CD4-positive, alpha-beta T cell (primary cell): ENCODE results near the gene MIAT. TPM values are rescaled to one million over a fixed set of nuclear protein-coding genes. Genes with fewer than 3 reads are reported as not detected.
A peak's percentile ranks its signal among the peaks of the same experiment; 100 is the strongest.
"Not testable (repeated sequence)": the region's sequence is repeated elsewhere in the genome, so short reads cannot be mapped to it uniquely, and the experiment has no call there.

Experiments
- ATAC-seq: fragments of 200-7000 bp; cut with Tn5 transposase; one replicate; pipeline ENCODE4 v1.10.0; 2022; ENCODE audit warnings: mild to moderate bottlenecking; ENCODE audit not compliant: poor library complexity
- CTCF ChIA-PET: fragments of 350-600 bp; sonication (Branson Sonifier 250); formaldehyde crosslinking; loops from one replicate; lab custom pipeline; 2021; ENCODE audit warnings: antibody characterized with exemption, inconsistent platforms; lab: Charles Lee
- POLR2A ChIA-PET: fragments of 350-600 bp; sonication (Branson Sonifier 250); formaldehyde crosslinking; loops from one replicate; lab custom pipeline; 2021; ENCODE audit warnings: antibody characterized with exemption, inconsistent platforms; lab: Charles Lee
- DNase-seq, 14 experiments: peaks; one replicate each; pipeline ENCODE4 v3.0.0-alpha.2; 2013 to 2020; ENCODE audit warnings: mixed read lengths in 2 of 14
- H3K27ac ChIP-seq, 2 donors: one replicate each; pipeline versions ENCODE4 v1.5.1 to v1.7.0; 2013; ENCODE audit warnings: low read length in 2 of 2, low read depth in 1 of 2, mild to moderate bottlenecking in 1 of 2
- H3K27me3 ChIP-seq, 2 experiments: 1 replicate in 1 of 2; 2 replicates in 1 of 2; pipeline versions ENCODE4 v1.6.1 to v1.7.0; 2013; ENCODE audit warnings: low read length in 2 of 2, control low read depth in 1 of 2, mild to moderate bottlenecking in 1 of 2, moderate library complexity in 1 of 2; ENCODE audit not compliant: insufficient read depth in 2 of 2, control insufficient read depth in 1 of 2
- H3K36me3 ChIP-seq: one replicate; pipeline ENCODE4 v1.6.1; 2013; ENCODE audit warnings: low read length, control low read depth; ENCODE audit not compliant: insufficient read depth
- H3K4me1 ChIP-seq: one replicate; pipeline ENCODE4 v1.6.1; 2013; ENCODE audit warnings: low read length, control low read depth; ENCODE audit not compliant: insufficient read depth
- H3K4me3 ChIP-seq: one replicate; pipeline ENCODE4 v1.5.1; 2013; ENCODE audit warnings: mild to moderate bottlenecking, low read length, moderate library complexity
- H3K9me3 ChIP-seq, 2 experiments: 1 replicate in 1 of 2; 2 replicates in 1 of 2; pipeline versions ENCODE4 v1.6.1 to v1.7.0; 2013; ENCODE audit warnings: low read length in 2 of 2, mild to moderate bottlenecking in 2 of 2, control low read depth in 1 of 2, moderate library complexity in 1 of 2; ENCODE audit not compliant: control insufficient read depth in 1 of 2, insufficient read depth in 1 of 2
- H3K27ac Mint-ChIP-seq: one replicate; pipeline ENCODE4 v1.8.0; 2020; ENCODE audit warnings: mixed read lengths
- H3K27me3 Mint-ChIP-seq: one replicate; pipeline ENCODE4 v1.8.0; 2021; ENCODE audit warnings: mixed read lengths
- H3K36me3 Mint-ChIP-seq: one replicate; pipeline ENCODE4 v1.8.0; 2021; ENCODE audit warnings: low read depth, mixed read lengths
- H3K4me1 Mint-ChIP-seq: one replicate; pipeline ENCODE4 v1.8.0; 2021; ENCODE audit warnings: low read depth, mixed read lengths
- H3K4me3 Mint-ChIP-seq: one replicate; pipeline ENCODE4 v1.8.0; 2020; ENCODE audit warnings: mild to moderate bottlenecking, mixed read lengths
- H3K9me3 Mint-ChIP-seq: one replicate; pipeline ENCODE4 v1.8.0; 2020; ENCODE audit warnings: mixed read lengths
- CTCF ChIP-seq: fragments of 200-600 bp; IDR thresholded peaks from one replicate; pipeline ENCODE4 v1.8.0; 2022; ENCODE audit warnings: antibody characterized with exemption, mild to moderate bottlenecking
- intact Hi-C, 2 experiments: fragments of 100-400 bp; cut with DNase I in 1 of 2; cut with micrococcal nuclease in 1 of 2; formaldehyde crosslinking; loops; one replicate each; pipeline versions ENCODE4 v1.15.1 to v1.9.0; 2023 to 2025; cut with DNase I, micrococcal nuclease
- total RNA-seq, 174 experiments: library from RNA in 2 of 174; stranded (reverse) in 2 of 174; gene quantifications; one replicate each; pipeline ENCODE4 v1.2.3 and lab custom pipeline; 2021 to 2026

MIAT gene
- total RNA-seq, 2 experiments from 2014 or later: 26.8 to 27.2 TPM

- no peak overlapping the region for H3K4me3 Mint-ChIP-seq
- no peak for TF ChIP-seq CTCF
- DNase-seq (peak in 6 of 14 experiments; percentile 2 to 80 (median 40)), ATAC-seq (no peak)
- no peaks in the 10 kb centered on the region for H3K27me3 Mint-ChIP-seq
- Histone ChIP-seq H3K9me3 (no peaks in the 10 kb centered on the region), H3K4me1 (peaks cover 22% of the 10 kb centered on the region), H3K27ac (peak overlapping the region in 1 of 2 donors; percentile 23), H3K4me3 (no peak overlapping the region), H3K36me3 (no peaks in the 10 kb centered on the region), H3K27me3 (no peaks in the 10 kb centered on the region)
- H3K9me3 Mint-ChIP-seq: no peaks in the 10 kb centered on the region
- CTCF ChIA-PET: no interaction called here
- POLR2A ChIA-PET: interaction anchor here (0.7 to 1.1 kb wide), 2 partner anchors 16 to 34 kb away, joined by 3 to 4 read pairs; no protein-coding TSS in a partner anchor
- no peaks in the 10 kb centered on the region for H3K36me3 Mint-ChIP-seq
- no peak overlapping the region for H3K27ac Mint-ChIP-seq
- intact Hi-C loops: no loop called here
- H3K4me1 Mint-ChIP-seq: peaks cover 9% of the 10 kb centered on the region
These were observed 47.1 kb upstream of the MIAT start for GRCh38 chr22:26610072-26610958.

- Mint-ChIP-seq H3K9me3 (no peaks in the 10 kb centered on the region), H3K4me3 (no peak overlapping the region), H3K27me3 (no peaks in the 10 kb centered on the region), H3K27ac (no peak overlapping the region), H3K36me3 (no peaks in the 10 kb centered on the region), H3K4me1 (peaks cover 9% of the 10 kb centered on the region)
- TF ChIP-seq CTCF: no peak
- ATAC-seq (no peak), DNase-seq (no peak)
- Histone ChIP-seq H3K4me1 (peaks cover 22% of the 10 kb centered on the region), H3K9me3 (no peaks in the 10 kb centered on the region), H3K36me3 (no peaks in the 10 kb centered on the region), H3K4me3 (no peak overlapping the region), H3K27me3 (no peaks in the 10 kb centered on the region), H3K27ac (no peak overlapping the region)
- ChIA-PET POLR2A (interaction anchor here (0.7 to 1.1 kb wide), 2 partner anchors 17 to 33 kb away, joined by 3 to 4 read pairs; no protein-coding TSS in a partner anchor), CTCF (no interaction called here)
- intact Hi-C loops: no loop called here
These were observed 46.4 kb upstream of the MIAT start for GRCh38 chr22:26610996-26611395.

GRCh38 chr22:26612652-26613051, 44.7 kb upstream of the MIAT start:
- Mint-ChIP-seq H3K27me3 (no peaks in the 10 kb centered on the region), H3K27ac (no peak overlapping the region), H3K36me3 (no peaks in the 10 kb centered on the region), H3K9me3 (no peaks in the 10 kb centered on the region), H3K4me3 (no peak overlapping the region), H3K4me1 (peaks cover 9% of the 10 kb centered on the region)
- CTCF ChIA-PET: no interaction called here
- POLR2A ChIA-PET: no interaction called here
- TF ChIP-seq CTCF: no peak
- H3K36me3 ChIP-seq: no peaks in the 10 kb centered on the region
- no peak overlapping the region for H3K27ac ChIP-seq
- no peak overlapping the region for H3K4me3 ChIP-seq
- H3K9me3 ChIP-seq: no peaks in the 10 kb centered on the region
- H3K27me3 ChIP-seq: no peaks in the 10 kb centered on the region
- intact Hi-C loops: no loop called here
- ATAC-seq (no peak), DNase-seq (no peak)
- H3K4me1 ChIP-seq: peaks cover 22% of the 10 kb centered on the region

GRCh38 chr22:26613753-26614152, 43.6 kb upstream of the MIAT start:
- H3K4me1 Mint-ChIP-seq, H3K9me3 ChIP-seq, H3K9me3 Mint-ChIP-seq, H3K27ac ChIP-seq, ATAC-seq, intact Hi-C loops, H3K4me3 Mint-ChIP-seq, H3K27ac Mint-ChIP-seq, H3K27me3 Mint-ChIP-seq, DNase-seq, CTCF ChIA-PET, H3K36me3 ChIP-seq, H3K4me3 ChIP-seq, H3K36me3 Mint-ChIP-seq, H3K27me3 ChIP-seq, POLR2A ChIA-PET: not testable (repeated sequence)
- H3K4me1 ChIP-seq: peaks cover 22% of the 10 kb centered on the region
